ENCODE measurements around the gene CLASP2. TPM values are rescaled to one million over a fixed set of nuclear protein-coding genes. Genes with fewer than 3 reads are reported as not detected.
"Not testable (repeated sequence)": the region's sequence is repeated elsewhere in the genome, so short reads cannot be mapped to it uniquely, and the experiment has no call there.

Gene CLASP2
- total and polyA plus RNA-seq, 7 donors = 4.8 to 122 (median 77.7) TPM

- peaks cover 0 to 4% (median 2%) of the 10 kb centered on the region in 4 donors for H3K9me3 ChIP-seq
- no peak for DNase-seq
- H3K4me1 ChIP-seq = no peaks in the 10 kb centered on the region
- H3K36me3 ChIP-seq = peaks cover 0 to 9% (median 0%) of the 10 kb centered on the region in 4 donors
- no peaks in the 10 kb centered on the region for H3K27me3 ChIP-seq
- TF ChIP-seq POLR2A (IDR thresholded peaks at IDR 0.05) (no peak), EP300 (IDR thresholded peaks at IDR 0.05) (no peak), CTCF (IDR thresholded peaks at IDR 0.05) (no peak), POLR2AphosphoS5 (IDR thresholded peaks at IDR 0.05) (no peak)
- intact Hi-C loops (cut with DNase I) = no loop called here
- H3K27ac ChIP-seq = no peak overlapping the region
- H3K4me3 ChIP-seq = no peak overlapping the region
These were observed 35.3 kb downstream of the CLASP2 start for GRCh38 chr3:33682770-33683169.

- intact Hi-C loops (cut with DNase I) = no loop called here
- Histone ChIP-seq H3K27ac (no peak overlapping the region), H3K9me3 (peaks cover 0 to 4% (median 2%) of the 10 kb centered on the region in 4 donors), H3K36me3 (peaks cover 0 to 9% (median 0%) of the 10 kb centered on the region in 4 donors), H3K27me3 (no peaks in the 10 kb centered on the region), H3K4me3 (no peak overlapping the region), H3K4me1 (no peaks in the 10 kb centered on the region)
- no peak for DNase-seq
- WGBS, 2 donors = 48 to 57% methylated on average over 1 of the region's 1 CpG
- TF ChIP-seq CTCF (IDR thresholded peaks at IDR 0.05) = no peak
- TF ChIP-seq POLR2AphosphoS5 (IDR thresholded peaks at IDR 0.05) = no peak
- TF ChIP-seq EP300 (IDR thresholded peaks at IDR 0.05) = no peak
- TF ChIP-seq POLR2A (IDR thresholded peaks at IDR 0.05) = no peak
These were observed 36.4 kb downstream of the CLASP2 start for GRCh38 chr3:33681667-33682066.

- H3K4me1 ChIP-seq = no peaks in the 10 kb centered on the region
- H3K36me3 ChIP-seq = peaks cover 0 to 3% (median 0%) of the 10 kb centered on the region in 4 donors
- no peak overlapping the region for H3K27ac ChIP-seq
- DNase-seq = no peak
- intact Hi-C loops (cut with DNase I) = no loop called here
- no peaks in the 10 kb centered on the region for H3K27me3 ChIP-seq
- H3K4me3 ChIP-seq = no peak overlapping the region
- WGBS, 2 donors = 96 to 100% methylated on average over 1 of the region's 1 CpG
- TF ChIP-seq POLR2A (IDR thresholded peaks at IDR 0.05) (no peak), POLR2AphosphoS5 (IDR thresholded peaks at IDR 0.05) (no peak), EP300 (IDR thresholded peaks at IDR 0.05) (no peak), CTCF (IDR thresholded peaks at IDR 0.05) (no peak)
- H3K9me3 ChIP-seq = peaks cover 0 to 4% (median 2%) of the 10 kb centered on the region in 4 donors
These were observed 40.0 kb downstream of the CLASP2 start for GRCh38 chr3:33678073-33678472.

- DNase-seq; intact Hi-C loops (cut with DNase I); H3K4me1 ChIP-seq; H3K27me3 ChIP-seq; H3K36me3 ChIP-seq; H3K27ac ChIP-seq; H3K4me3 ChIP-seq; H3K9me3 ChIP-seq: not testable (repeated sequence)
- 96 to 97% methylated on average over 2 of the region's 3 CpGs for WGBS, 2 donors
These were observed 44.6 kb downstream of the CLASP2 start for GRCh38 chr3:33673436-33673835.

GRCh38 chr3:33668618-33669017 is 49.4 kb downstream of the CLASP2 start:
- no peak for DNase-seq
- H3K27me3 ChIP-seq = no peaks in the 10 kb centered on the region
- no peak for TF ChIP-seq EP300 (IDR thresholded peaks at IDR 0.05)
- TF ChIP-seq POLR2AphosphoS5 (IDR thresholded peaks at IDR 0.05) = no peak
- no peak for TF ChIP-seq CTCF (IDR thresholded peaks at IDR 0.05)
- no peak for TF ChIP-seq POLR2A (IDR thresholded peaks at IDR 0.05)
- peaks cover 0 to 3% (median 0%) of the 10 kb centered on the region in 4 donors for H3K36me3 ChIP-seq
- H3K9me3 ChIP-seq = no peaks in the 10 kb centered on the region
- no peaks in the 10 kb centered on the region for H3K4me1 ChIP-seq
- WGBS, 2 donors = 95% methylated on average over 5 of the region's 5 CpGs
- no peak overlapping the region for H3K4me3 ChIP-seq
- intact Hi-C loops (cut with DNase I) = no loop called here
- H3K27ac ChIP-seq = no peak overlapping the region
